H1 (cell line): ENCODE results near the gene MADD. TPM values are rescaled to one million over a fixed set of nuclear protein-coding genes. Genes with fewer than 3 reads are reported as not detected.

Experiments
- ATF2 ChIP-seq: IDR thresholded peaks from 2 replicates; pipeline ENCODE4 v1.6.1; 2012; ENCODE audit warnings: low read length, inconsistent platforms
- polyA plus RNA-seq, 7 experiments: library from polyadenylated mRNA; depleted of rRNA in 3 of 7; stranded (reverse) in 5 of 7; unstranded in 2 of 7; fragments of >200 nt in 5 of 7; fragments of 200-250 nt in 2 of 7; gene quantifications; 1 replicate in 5 of 7; 2 replicates in 1 of 7; 4 replicates in 1 of 7; pipeline versions ENCODE4 v1.2.1 to v1.2.3, GENCODE V29; 2011 to 2013; ENCODE audit warnings: missing spikeins in 2 of 7, mixed read lengths in 2 of 7
- total RNA-seq: library from RNA; stranded (reverse); fragmentation: NEBNext Ultra II Directional; extraction: Animal tissue kit (Norgen Biotek cat#: 25700); gene quantifications from 2 replicates; pipeline ENCODE4 v1.2.1, GENCODE V29; 2021

The MADD gene
- total and polyA plus RNA-seq, 2 of the 8 experiments (the other 6 are each of a cell fraction or from before 2014, with no cell fraction given): 32.5 to 45.4 TPM

- no peak for TF ChIP-seq ATF2
- TF ChIP-seq, all 59 proteins: peak for 0
Observed at GRCh38 chr11:47220401-47220821, 49.5 kb upstream of the MADD start (continued).
